ENCODE measurements around the gene MRPL58. TPM values are rescaled to one million over a fixed set of nuclear protein-coding genes. Genes with fewer than 3 reads are reported as not detected.

The MRPL58 gene
- polyA plus RNA-seq, 1 experiment, result 53.7 TPM

GRCh38 chr17:75064040-75064439 lies 51.6 kb downstream of the MRPL58 start:
- TF ChIP-seq CTCF (IDR thresholded peaks at IDR 0.05; ENCODE audit: low read depth, low read length), result no peak
- Histone ChIP-seq H3K27ac (ENCODE audit: low read depth, low read length) (no peak overlapping the region), H3K4me3 (ENCODE audit: low read depth, low read length) (no peak overlapping the region), H3K9me3 (ENCODE audit: control insufficient read depth, insufficient read depth, low read length) (no peaks in the 10 kb centered on the region), H3K27me3 (ENCODE audit: control insufficient read depth, insufficient read depth, low read length) (no peaks in the 10 kb centered on the region)
- ChIA-PET POLR2A (no interaction called here), CTCF (interaction anchor here (1.4 kb wide), 1 partner anchor 50 kb away, joined by 5 read pairs; no protein-coding TSS in a partner anchor)
- no peak for DNase-seq (ENCODE audit: low read depth, low spot score)

GRCh38 chr17:75064460-75064859 lies 52.0 kb downstream of the MRPL58 start:
- TF ChIP-seq CTCF (IDR thresholded peaks at IDR 0.05; ENCODE audit: low read depth, low read length), result no peak
- CTCF ChIA-PET, result interaction anchor here (0.9 to 1.4 kb wide), 2 partner anchors 50 kb away, joined by 3 to 5 read pairs; no protein-coding TSS in a partner anchor
- no peaks in the 10 kb centered on the region for H3K27me3 ChIP-seq (ENCODE audit: control insufficient read depth, insufficient read depth, low read length)
- H3K9me3 ChIP-seq (ENCODE audit: control insufficient read depth, insufficient read depth, low read length), result no peaks in the 10 kb centered on the region
- no peak overlapping the region for H3K4me3 ChIP-seq (ENCODE audit: low read depth, low read length)
- no peak for DNase-seq (ENCODE audit: low read depth, low spot score)
- POLR2A ChIA-PET, result no interaction called here
- no peak overlapping the region for H3K27ac ChIP-seq (ENCODE audit: low read depth, low read length)

GRCh38 chr17:75064867-75065561 lies 52.5 kb downstream of the MRPL58 start:
- no peaks in the 10 kb centered on the region for H3K27me3 ChIP-seq (ENCODE audit: control insufficient read depth, insufficient read depth, low read length)
- no peak for TF ChIP-seq CTCF (IDR thresholded peaks at IDR 0.05; ENCODE audit: low read depth, low read length)
- ChIA-PET CTCF (interaction anchor here (0.9 kb wide), 1 partner anchor 49 kb away, joined by 3 read pairs; no protein-coding TSS in a partner anchor), POLR2A (no interaction called here)
- H3K27ac ChIP-seq (ENCODE audit: low read depth, low read length), result no peak overlapping the region
- DNase-seq (ENCODE audit: low read depth, low spot score), result no peak
- no peaks in the 10 kb centered on the region for H3K9me3 ChIP-seq (ENCODE audit: control insufficient read depth, insufficient read depth, low read length)
- H3K4me3 ChIP-seq (ENCODE audit: low read depth, low read length), result no peak overlapping the region

GRCh38 chr17:75065562-75066151 lies 53.2 kb downstream of the MRPL58 start:
- CTCF ChIA-PET, result no interaction called here
- no peak for TF ChIP-seq CTCF (IDR thresholded peaks at IDR 0.05; ENCODE audit: low read depth, low read length)
- H3K9me3 ChIP-seq (ENCODE audit: control insufficient read depth, insufficient read depth, low read length), result no peaks in the 10 kb centered on the region
- no peak overlapping the region for H3K4me3 ChIP-seq (ENCODE audit: low read depth, low read length)
- POLR2A ChIA-PET, result no interaction called here
- no peaks in the 10 kb centered on the region for H3K27me3 ChIP-seq (ENCODE audit: control insufficient read depth, insufficient read depth, low read length)
- no peak for DNase-seq (ENCODE audit: low read depth, low spot score)
- H3K27ac ChIP-seq (ENCODE audit: low read depth, low read length), result no peak overlapping the region

GRCh38 chr17:75067856-75068255 lies 55.4 kb downstream of the MRPL58 start:
- POLR2A ChIA-PET, result interaction anchor here (0.6 kb wide), 2 partner anchors 47 to 104 kb away, joined by 3 to 4 read pairs; no protein-coding TSS in a partner anchor
- no peaks in the 10 kb centered on the region for H3K9me3 ChIP-seq (ENCODE audit: control insufficient read depth, insufficient read depth, low read length)
- no peak for DNase-seq (ENCODE audit: low read depth, low spot score)
- no peaks in the 10 kb centered on the region for H3K27me3 ChIP-seq (ENCODE audit: control insufficient read depth, insufficient read depth, low read length)
- H3K4me3 ChIP-seq (ENCODE audit: low read depth, low read length), result no peak overlapping the region
- no peak overlapping the region for H3K27ac ChIP-seq (ENCODE audit: low read depth, low read length)
- CTCF ChIA-PET, result interaction anchor here (0.7 to 1.6 kb wide), 2 partner anchors 47 to 59 kb away, joined by 4 read pairs; no protein-coding TSS in a partner anchor
- no peak for TF ChIP-seq CTCF (IDR thresholded peaks at IDR 0.05; ENCODE audit: low read depth, low read length)

Data from AG04450 (cell line).